HG03060 (cell line): ENCODE data around the gene STOML2.

Experiments used
- ATAC-seq: cut with Tn5 transposase; IDR thresholded peaks from one replicate; pipeline ENCODE4 v1.9.1; 2021; ENCODE audit warnings: low read depth, moderate number of reproducible peaks; ENCODE audit not compliant: unreplicated experiment

The STOML2 gene

DNA sequence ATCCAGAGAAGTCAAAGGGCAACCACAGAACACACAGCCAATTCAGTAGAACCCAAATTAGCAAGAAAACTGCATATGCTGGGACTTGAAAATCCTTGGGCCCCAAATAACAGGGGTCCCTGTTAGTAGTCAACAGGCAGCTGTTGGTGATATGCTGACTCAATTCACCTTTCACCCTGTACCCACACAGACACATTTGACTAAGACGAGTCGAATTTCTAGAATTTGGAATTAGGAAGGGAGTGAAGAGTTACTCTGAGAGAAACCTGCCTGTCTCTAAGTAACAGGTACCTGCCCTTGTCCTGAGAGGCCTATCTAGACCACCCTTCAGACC, 29.7 kb downstream of the STOML2 start:
- ATAC-seq = no peak

DNA sequence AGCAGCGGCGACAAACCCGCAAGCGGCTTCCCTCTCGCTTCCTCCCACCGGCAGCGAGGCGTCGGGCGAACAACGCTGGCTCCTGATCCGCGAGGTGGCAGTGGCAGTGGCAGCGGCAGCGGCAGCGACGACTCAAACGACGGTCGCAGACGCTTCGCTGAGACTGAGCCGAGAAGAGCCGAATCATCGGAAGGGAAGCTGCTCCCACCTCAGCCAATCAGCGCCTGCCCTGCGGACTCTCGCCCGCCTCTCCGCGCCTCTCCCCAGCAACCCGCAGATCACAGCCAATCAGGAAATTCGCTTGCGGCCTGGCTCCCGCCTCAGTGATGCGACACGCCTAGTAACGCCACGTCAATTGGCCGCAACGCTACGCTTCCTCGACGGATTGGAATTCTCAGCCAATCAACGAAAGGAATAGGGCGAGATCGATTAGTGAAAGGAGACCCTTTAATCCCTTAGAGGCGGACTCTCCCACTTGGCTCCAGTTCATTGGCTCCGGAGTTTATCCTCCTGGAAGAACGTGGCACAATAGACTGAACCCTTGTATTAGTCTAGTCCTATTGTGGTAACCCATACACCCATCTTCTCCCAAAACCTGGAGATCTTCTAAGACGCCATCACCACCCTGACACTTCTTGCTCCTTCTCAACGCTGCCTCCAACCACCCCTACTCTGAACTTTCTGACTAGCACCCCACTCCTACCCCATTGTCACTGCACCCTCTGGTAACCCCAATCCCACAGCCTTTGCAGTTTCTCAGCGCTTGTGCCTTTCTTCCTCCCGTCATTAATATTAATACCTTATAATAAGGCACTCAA, 30.3 kb downstream of the STOML2 start, which contains the start of gene VCP:
VCP (minus strand) TSS at position 165 of the 818 bp plus-strand sequence. CDS start 272 bp downstream, outside the sequence.
- ATAC-seq = peak; percentile 88

DNA sequence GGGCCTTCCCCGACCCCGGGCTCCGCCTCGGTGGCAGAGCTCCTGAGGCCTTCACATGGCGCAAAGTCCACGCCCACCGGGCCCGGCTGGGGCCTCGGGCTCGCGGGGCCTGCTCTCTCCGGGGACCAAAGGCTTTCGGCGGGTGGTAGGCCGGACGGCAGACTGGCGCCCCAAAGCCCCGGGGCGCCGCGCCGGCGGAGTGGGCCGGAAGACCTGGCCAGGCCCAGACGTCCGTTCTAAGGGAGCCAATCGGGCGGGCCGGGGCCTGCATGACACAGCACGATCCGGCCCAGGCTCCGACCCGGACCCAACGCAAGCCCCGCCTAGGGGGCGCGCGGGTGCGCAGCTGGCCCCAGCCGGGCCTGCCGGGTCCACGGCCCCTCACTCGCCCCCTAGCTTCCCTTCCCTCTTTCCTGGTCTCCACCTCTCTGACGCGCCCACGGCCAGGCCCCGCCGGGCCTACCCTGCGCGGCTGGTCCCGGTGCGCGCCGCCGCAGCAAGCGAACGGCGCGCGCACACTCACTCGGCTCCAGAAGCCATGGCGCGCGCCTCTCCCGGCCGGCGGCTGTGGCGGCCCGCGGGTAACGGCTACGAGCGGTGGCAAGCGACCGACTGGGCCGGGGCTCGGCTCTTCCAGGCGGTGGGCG, 31.0 kb downstream of the STOML2 start:
- ATAC-seq = peak; percentile 23

DNA sequence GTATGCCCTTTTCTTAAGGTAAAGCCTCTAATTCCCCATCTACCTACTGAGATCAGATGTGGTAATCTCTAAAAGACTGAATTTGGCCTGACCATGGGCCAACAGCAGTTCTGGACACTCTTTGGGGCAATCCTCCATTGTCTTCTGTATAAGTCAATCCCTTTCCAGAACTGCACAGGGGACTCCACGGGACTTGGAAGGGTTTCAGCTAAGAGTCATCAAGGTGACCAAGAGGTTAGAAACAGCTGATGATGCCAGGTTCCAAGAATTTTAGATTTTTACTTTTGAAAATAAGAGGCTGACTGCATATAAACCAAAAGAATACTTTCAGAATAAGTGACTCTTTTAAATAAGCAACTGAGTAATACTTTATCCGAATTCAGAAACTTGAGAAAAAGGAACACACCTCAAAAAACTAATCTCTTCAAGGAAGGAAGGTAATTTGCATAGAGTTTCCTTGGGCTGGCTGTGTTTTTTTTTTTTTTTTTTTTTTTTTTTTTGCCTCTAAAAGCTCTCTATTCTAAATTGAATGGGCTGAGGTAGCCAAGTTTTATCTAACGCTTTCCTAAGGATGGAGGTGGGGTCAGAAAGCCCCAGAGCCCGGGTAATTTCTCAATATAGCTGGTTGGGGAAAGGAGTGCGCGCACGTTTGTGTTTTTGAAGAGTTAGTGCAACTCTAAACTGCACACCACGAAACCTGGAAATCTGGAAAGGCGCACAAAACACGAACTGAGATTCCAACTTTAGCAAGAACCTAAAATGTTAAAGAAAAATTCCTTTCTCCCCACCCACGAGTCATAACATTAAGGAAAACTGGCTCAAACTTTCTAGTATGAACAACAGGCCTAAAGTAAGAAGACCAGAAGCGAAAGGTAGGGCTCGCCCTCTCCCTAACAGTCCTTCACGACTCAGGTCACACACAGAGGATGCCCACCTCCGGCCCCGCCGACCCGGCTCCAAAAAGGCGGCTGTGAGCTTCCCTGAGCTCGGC, 31.8 kb downstream of the STOML2 start:
- no peak for ATAC-seq

DNA sequence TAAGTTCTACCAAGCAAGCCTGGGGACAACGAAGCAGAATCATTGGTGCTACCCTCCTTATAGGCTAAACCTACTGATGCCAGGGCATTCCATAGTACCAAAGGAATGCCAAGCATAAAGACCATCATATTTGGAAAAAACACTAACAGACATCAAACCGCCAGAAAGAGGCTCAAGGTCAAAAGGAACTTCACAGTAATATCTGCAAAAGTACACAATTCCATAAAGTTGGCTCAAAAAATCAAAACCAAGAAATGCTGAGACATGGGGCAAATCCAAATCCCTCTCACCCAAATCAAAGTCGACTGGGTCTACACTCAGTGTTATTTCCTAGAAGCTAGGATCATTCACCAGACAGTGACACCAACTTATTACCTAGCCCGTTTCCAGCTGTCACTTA, 33.9 kb downstream of the STOML2 start:
- no peak for ATAC-seq

DNA sequence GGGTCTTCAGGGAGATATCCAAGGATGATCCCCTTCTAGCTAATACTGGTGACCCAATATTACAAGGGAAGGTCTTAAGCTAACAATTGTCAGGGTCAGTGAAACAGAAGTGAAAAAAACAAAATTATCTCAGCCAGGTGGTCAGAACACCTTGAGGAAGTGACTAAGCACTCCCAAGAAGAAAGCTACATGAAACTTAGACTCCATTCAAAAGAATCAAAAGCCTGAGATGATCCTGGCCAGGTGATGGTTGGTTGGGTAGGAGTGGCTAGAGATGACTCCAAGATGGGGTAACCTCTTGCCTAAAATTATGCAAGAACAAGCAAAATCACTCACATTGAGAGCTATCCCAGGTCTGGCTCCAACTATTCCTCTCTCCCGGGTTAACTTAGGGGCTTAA, 35.9 kb downstream of the STOML2 start:
- ATAC-seq = no peak

DNA sequence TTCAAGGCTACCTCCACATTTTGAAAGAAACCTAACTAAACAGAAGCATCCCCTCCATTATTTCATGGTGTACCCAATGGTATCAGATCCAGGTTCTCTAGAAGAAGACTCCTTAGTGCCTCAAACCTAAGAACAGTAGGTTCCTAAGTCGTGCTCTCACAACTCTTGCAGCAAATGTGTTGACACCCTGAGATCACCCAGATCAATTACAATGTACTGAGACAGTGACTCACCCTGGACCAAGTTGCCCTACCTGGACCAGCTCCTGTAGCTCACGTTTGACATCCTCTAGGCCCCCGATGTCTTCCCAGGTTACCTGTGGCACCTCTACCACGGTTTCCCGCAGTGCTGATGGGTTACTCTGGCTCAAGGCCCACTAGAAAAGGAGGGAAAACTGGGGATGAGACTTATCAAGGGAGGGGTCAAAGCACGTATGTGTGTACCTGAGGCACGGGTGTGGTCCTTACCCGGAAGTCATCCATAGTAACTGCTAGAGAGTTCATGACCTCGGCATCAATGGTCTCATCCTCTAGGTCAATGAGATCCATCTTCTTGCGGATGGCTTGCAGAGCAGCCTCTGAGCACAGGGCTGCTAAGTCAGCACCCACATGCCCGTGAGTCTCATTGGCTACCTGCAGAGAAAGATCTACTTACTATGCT, 42.3 kb downstream of the STOML2 start:
- no peak for ATAC-seq

DNA sequence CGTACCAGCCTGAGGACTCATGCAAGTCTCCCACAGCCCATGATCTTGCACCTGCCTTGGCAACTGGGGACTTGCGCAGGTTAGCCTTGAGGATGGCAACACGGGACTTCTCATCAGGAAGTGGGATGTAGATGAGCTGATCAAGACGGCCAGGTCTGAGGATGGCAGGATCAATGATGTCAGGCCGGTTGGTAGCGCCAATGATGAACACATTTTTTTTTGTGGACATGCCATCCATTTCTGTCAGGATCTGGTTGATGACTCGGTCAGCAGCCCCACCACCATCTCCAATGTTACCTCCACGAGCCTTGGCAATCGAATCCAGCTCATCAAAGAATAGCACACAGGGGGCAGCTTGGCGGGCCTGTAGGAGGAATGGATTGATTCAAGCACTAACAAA, 43.5 kb downstream of the STOML2 start:
- no peak for ATAC-seq

DNA sequence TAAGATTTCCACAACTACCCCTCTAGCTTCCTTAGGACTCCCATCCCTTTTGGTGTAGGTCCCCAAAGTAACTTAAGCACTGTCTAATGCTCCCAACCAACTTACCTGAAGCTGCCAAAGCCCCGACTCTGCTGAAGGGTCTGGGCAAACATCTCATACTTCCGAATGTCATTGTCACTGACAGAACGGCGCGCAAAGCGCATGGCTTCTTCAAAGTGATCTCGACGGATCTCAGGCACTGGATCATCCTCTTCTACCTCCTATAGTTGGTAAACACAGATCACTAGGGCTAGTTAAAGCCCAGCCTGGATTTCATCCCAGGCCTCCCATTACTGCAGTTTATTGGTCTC, 45.7 kb downstream of the STOML2 start:
- ATAC-seq = no peak

DNA sequence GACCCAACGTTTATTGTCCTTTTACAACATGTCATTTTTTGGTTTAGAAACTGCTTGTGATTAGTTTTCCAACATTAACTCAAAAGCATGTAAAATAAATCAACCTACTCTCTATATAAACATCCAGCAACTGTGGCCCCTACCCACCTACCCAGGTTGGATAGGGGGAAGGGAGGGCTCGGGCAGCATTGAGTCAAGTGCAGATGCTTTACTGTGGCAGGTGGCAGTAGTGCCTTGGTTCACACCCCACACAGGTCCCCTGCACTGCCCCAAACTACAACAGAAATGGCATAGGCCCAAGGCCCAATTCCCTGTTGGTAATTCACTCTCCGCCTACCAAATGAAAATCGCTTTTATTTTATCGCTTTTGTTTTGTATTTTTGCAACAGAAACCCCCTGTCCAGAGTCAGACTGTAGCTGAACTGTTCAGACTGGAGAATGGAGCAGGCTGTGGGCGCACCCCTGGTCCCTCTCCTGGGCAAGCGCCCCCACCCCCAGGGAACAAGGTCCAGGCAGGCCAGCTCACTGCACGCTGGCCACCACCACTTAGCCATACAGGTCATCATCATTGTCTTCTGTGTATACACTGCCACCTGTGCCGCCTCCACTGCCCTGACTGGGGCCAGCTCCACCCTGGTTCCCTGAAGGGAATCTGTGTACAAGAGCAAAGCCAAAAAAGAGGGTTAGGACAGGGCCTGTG, 46.2 kb downstream of the STOML2 start:
- ATAC-seq = no peak

DNA sequence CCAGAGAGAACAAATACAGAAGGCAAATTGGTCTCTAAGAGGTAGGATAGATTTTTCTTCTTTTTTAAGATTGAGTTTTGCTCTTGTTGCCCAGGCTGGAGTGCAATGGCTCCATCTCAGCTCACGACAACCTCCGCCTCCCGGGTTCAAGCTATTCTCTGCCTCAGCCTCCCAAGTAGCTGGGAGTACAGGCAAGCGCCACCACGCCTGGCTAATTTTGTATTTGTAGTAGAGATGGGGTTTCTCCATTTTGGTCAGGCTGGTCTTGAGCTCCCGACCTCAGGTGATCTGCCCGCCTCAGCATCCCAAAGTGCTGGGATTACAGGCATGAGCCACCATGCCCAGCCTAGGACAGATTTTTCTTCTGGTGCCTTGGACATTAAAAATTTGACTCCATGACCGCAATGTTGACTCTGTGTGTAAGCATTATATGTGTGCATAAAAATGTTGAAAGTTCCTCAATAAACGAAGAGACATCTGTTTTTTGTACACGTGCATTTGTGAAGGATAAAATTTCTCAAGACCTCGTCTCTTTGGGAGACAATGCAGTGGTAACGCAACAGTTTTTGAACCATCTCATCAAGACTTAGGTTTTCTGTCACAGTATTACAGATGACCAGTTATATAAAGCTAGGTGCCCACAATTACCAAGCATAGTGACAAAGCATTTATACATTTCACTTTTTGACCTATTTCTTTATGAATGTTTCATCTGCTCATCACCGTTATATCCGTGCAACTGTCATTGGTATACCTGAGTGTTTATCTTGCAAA, 47.9 kb downstream of the STOML2 start:
- no peak for ATAC-seq

DNA sequence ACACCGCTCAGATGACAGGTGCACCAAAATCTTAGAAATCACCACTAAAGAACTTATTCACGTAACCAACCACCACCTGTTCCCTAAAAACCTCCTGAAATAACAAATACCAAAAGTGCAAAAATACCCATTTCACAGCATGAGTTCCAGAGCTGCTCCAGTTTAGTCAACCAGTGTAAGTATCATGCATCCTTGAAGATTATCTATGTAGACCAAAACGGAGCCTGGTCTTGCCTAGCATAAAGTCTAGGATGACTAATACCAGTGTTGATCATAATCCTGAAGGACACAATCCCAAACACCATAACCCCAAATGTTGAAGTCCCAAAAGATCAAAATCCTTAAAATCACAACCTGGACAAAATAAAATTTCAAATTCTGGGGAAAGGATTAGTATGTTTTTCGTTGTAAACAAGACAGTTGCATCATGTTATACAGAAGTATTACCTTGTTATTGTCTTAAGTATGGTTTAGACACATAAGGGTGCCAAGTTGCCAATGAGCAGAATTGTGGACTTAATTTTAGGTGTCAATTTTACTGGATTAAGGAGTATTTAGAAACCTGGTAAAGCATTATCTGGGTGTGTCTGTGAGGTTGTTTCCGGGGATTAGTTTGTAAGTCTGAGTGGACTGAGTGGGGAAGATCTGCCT, 48.6 kb downstream of the STOML2 start:
- ATAC-seq = no peak

DNA sequence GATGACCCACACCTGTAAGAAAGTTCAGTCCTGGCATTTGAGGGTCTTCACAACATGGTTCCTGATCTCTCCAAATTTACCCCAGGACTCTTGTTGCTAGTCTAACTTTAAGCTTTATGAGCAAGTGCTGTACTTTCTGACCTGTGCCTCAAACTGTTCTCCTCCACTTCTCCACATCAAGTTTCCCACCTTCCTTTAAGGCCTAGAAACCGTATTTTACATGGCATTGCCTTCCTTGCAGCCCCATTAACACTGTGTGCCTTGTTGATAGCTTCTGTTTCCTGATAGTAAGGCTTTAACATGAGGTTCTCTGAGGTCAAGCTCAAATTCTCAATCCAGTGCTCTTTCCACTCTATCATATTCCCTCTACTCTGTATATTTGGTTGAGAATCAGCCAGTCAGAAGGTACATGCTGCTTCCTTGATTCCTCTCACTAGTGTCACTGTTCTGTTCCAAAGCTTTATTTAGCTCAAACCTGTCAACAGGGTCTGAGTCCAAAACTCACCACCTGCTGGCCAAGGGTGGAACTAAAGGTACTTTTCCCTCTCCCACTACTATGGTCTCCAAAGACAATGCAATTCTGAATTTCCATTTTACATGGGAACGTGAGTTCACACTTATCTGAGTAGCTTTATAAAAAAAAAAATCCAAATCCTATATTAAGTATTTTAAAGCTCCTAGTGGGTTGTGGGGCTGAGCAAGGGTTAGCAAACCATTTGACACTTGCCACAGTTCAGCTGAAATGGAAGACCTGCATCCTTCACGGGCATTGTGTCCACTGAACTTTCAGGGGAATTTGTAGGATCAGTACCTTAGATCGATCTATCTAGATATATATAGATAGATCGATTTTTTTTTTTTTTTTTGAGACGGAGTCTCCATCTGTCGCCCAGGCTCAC, 51.6 kb downstream of the STOML2 start:
- no peak for ATAC-seq
